Adrenal gland (tissue), 12 donors: ENCODE data around the gene WIZ. TPM values are rescaled to one million over a fixed set of nuclear protein-coding genes. Genes with fewer than 3 reads are reported as not detected.
"Not testable (repeated sequence)": the region's sequence is repeated elsewhere in the genome, so short reads cannot be mapped to it uniquely, and the experiment has no call there.

Experiments
- DNase-seq, 7 donors: peaks; one replicate each; pipeline ENCODE4 v3.0.0-alpha.2; 2019 to 2020
- H3K27ac ChIP-seq, 5 donors: fragments of 200-600 bp; sonication (generic) in 4 of 5; 1 replicate in 3 of 5; 2 replicates in 2 of 5; pipeline versions ENCODE4 v1.5.1 to v1.8.0; 2016 to 2020; ENCODE audit warnings: mild to moderate bottlenecking in 1 of 5
- H3K27me3 ChIP-seq: fragments of 200-600 bp; 2 replicates; pipeline ENCODE4 v1.8.0; 2021
- H3K36me3 ChIP-seq, 2 donors: fragments of 200-600 bp; replicated peaks in 1 of 2; 1 replicate in 1 of 2; 2 replicates in 1 of 2; pipeline versions ENCODE4 v1.5.1 to v1.8.0; 2018 to 2022
- H3K4me1 ChIP-seq, 2 donors: fragments of 200-600 bp; replicated peaks in 1 of 2; 1 replicate in 1 of 2; 2 replicates in 1 of 2; pipeline versions ENCODE4 v1.5.1 to v1.8.0; 2018 to 2021
- H3K4me3 ChIP-seq, 4 donors: fragments of 200-600 bp; sonication (generic) in 3 of 4; one replicate each; pipeline ENCODE4 v1.5.1; 2016 to 2018
- H3K9me3 ChIP-seq, 3 donors: fragments of 200-600 bp; sonication (generic) in 1 of 3; replicated peaks in 1 of 3; 1 replicate in 2 of 3; 2 replicates in 1 of 3; pipeline versions ENCODE4 v1.5.1 to v1.8.0; 2016 to 2021
- CTCF ChIP-seq, 6 experiments: fragments of 450-650 bp in 4 of 6; fragments of 200-600 bp in 2 of 6; sonication (generic) in 1 of 6; IDR thresholded peaks; 1 replicate in 5 of 6; 2 replicates in 1 of 6; pipeline versions ENCODE4 v1.5.1 to v1.8.0; 2016 to 2021; ENCODE audit warnings: antibody characterized with exemption in 6 of 6, mild to moderate bottlenecking in 2 of 6, moderate library complexity in 1 of 6
- POLR2A ChIP-seq, 2 donors: fragments of 450-650 bp; IDR thresholded peaks; one replicate each; pipeline ENCODE4 v1.6.1; 2017; ENCODE audit warnings: antibody characterized with exemption in 2 of 2, mild to moderate bottlenecking in 2 of 2, moderate library complexity in 1 of 2
- WGBS, 4 donors: extraction: QIAGEN DNeasy Blood & Tissue Kit in 2 of 4; methylation state at CpG; one replicate each; pipeline versions ENCODE4 v1.1.5 to v1.1.7; 2013 to 2017; 5-methylcytosine and 5-hydroxymethylcytosine counted together
- intact Hi-C, 2 donors: fragments of 100-400 bp; cut with DNase I; formaldehyde crosslinking; loops; one replicate each; pipeline versions ENCODE4 v1.14.1 to v1.15.0; 2022 to 2023
- polyA plus RNA-seq, 3 donors: library from polyadenylated mRNA; stranded (reverse); fragments of 200-250 nt in 2 of 3; fragments of 350-450 nt in 1 of 3; fragmentation: Illumina TruSeq in 1 of 3; extraction: RNeasy Lipid Tissue Mini Kit (QIAGEN cat#74804) in 1 of 3; gene quantifications; one replicate each; pipeline ENCODE4 v1.2.3, GENCODE V29; 2013 to 2014
- total RNA-seq, 9 donors: library from RNA; depleted of rRNA in 4 of 9; stranded (reverse); fragments of >200 nt in 4 of 9; fragments of 120-200 nt in 1 of 9; fragmentation: NEBNext Ultra II Directional in 1 of 9; extraction: Animal tissue kit (Norgen Biotek cat#: 25700) in 1 of 9; gene quantifications; one replicate each; pipeline versions ENCODE4 v1.1.0 to v1.2.4, GENCODE V29; 2013 to 2023
- donor health status: healthy with polysubstance abuse.
- donor health status: Bipolar disorder and iron deficiency.
- donor health status: DM: yes; HTN: yes; CAD: no.
- donor health status: DM: no; HTN: no; CAD: no.
- donor health status: DM: no; HTN: no; CAD: no.
- donor health status: DM: yes; HTN: yes; CAD: no.

The WIZ gene
- total and polyA plus RNA-seq, 12 donors, result 5.7 to 49.2 (median 30.6) TPM

- intact Hi-C loops, result no loop called here
- Histone ChIP-seq H3K27ac (peak overlapping the region; percentile 70 to 98 (median 90)), H3K27me3 (no peaks in the 10 kb centered on the region), H3K9me3 (no peaks in the 10 kb centered on the region), H3K36me3 (peaks cover 0 to 10% of the 10 kb centered on the region in 2 donors), H3K4me3 (peak overlapping the region; percentile 18 to 94 (median 86)), H3K4me1 (peaks cover 27 to 46% of the 10 kb centered on the region in 2 donors)
- peak in 3 of 7 donors; percentile 37 to 58 (median 57) for DNase-seq
- TF ChIP-seq POLR2A (IDR thresholded peaks at IDR 0.05), result no peak
- no peak for TF ChIP-seq CTCF (IDR thresholded peaks at IDR 0.05)
- 0 to 2% (median 1%) methylated on average over 13 to 16 of the region's 16 CpGs for WGBS, 4 donors
Measured at GRCh38 chr19:15418231-15418578, 31.6 kb downstream of the WIZ start.

DNA sequence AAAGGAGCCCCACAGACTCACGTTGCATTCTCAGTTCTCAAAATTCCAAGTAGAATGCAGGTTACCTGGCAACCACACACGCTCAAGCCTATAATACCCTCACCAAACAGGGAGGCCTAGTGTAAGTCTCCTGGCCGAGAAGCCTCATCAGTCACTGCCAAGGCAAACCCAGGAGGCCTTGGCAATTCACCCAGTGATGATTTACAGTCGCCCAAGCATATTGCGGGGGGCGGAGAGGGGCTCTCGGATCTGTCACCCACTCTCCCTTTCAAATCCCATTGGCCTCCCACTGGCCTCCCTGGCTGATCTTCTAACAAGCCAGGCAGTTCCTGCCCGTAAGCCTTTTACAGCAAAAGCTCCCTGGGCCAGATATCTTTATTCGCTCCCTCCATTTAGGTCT lies 32.1 kb downstream of the WIZ start:
- peak in 1 of 2 donors; percentile 16 for TF ChIP-seq POLR2A (IDR thresholded peaks at IDR 0.05)
- no peak for TF ChIP-seq CTCF (IDR thresholded peaks at IDR 0.05)
- H3K27me3 ChIP-seq, result no peaks in the 10 kb centered on the region
- peak overlapping the region; percentile 18 to 94 (median 86) for H3K4me3 ChIP-seq
- intact Hi-C loops, result no loop called here
- H3K9me3 ChIP-seq, result no peaks in the 10 kb centered on the region
- 0 to 8% (median 4%) methylated on average over 2 to 9 of the region's 9 CpGs for whole genome bisulfite sequencing, 4 donors
- DNase-seq, result peak in 4 of 7 donors; percentile 45 to 64 (median 59)
- H3K4me1 ChIP-seq, result peaks cover 32 to 51% of the 10 kb centered on the region in 2 donors
- H3K27ac ChIP-seq, result peak overlapping the region; percentile 70 to 98 (median 90)
- peaks cover 0 to 4% of the 10 kb centered on the region in 2 donors for H3K36me3 ChIP-seq

DNA sequence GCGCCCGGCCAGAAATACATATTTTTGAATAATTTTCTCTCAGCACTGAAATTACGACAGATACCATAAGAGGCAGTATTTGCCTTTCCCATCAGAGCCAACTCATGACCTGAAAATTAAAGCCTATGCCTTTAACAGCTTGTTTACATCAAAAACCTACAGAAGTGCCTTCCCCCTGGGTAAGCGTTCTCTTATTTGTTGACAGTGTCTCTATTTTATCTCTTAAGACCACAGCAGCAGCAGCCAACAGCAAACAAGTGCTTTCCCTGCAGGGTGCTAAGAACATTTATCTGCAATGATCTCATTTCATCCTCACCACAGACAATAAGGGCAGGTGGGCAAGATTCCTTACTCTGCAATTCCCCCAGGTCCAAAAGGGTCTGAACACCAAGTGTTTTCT lies 36.9 kb downstream of the WIZ start:
- TF ChIP-seq CTCF (IDR thresholded peaks at IDR 0.05) (peak in 1 of 6 experiments; percentile 2), POLR2A (IDR thresholded peaks at IDR 0.05) (no peak)
- Histone ChIP-seq H3K27me3 (no peaks in the 10 kb centered on the region), H3K27ac (peak overlapping the region; percentile 14 to 76 (median 49)), H3K4me3 (no peak overlapping the region), H3K9me3 (no peaks in the 10 kb centered on the region), H3K36me3 (peaks cover 0 to 21% of the 10 kb centered on the region in 2 donors), H3K4me1 (peaks cover 53 to 82% of the 10 kb centered on the region in 2 donors)
- no peak for DNase-seq
- intact Hi-C loops, result no loop called here
- 54 to 62% (median 57%) methylated on average over 4 of the region's 4 CpGs for WGBS, 4 donors

DNA sequence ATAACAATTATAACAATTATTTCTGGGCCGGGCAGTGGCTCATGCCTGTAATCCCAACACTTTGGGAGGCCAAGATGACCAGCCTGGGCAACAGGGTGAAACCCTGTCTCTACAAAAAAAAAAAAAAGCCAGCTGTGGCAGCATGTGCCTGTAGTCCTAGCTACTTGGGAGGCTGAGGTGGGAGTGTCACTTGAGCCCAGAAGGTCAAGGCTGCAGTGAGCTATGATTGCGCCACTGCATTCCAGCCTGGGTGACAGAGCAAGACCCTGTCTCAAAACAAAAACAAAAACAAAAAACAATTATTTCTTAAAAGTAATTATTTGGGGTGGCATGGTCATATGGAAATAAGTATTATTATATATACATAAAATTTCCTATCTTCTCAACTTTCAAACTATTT lies 38.4 kb downstream of the WIZ start:
- whole genome bisulfite sequencing, 4 donors, result 26 to 43% (median 34%) methylated on average over 2 of the region's 2 CpGs
- H3K27me3 ChIP-seq, H3K4me3 ChIP-seq, intact Hi-C loops, H3K9me3 ChIP-seq: not testable (repeated sequence)
- peak in 1 of 2 donors; percentile 24 for TF ChIP-seq POLR2A (IDR thresholded peaks at IDR 0.05)
- DNase-seq, result peak in 6 of 7 donors; percentile 72 to 88 (median 87)
- H3K27ac ChIP-seq, result peak overlapping the region in 4 of 5 donors; percentile 39 to 76 (median 74)
- H3K36me3 ChIP-seq, result peaks cover 0 to 24% of the 10 kb centered on the region in 2 donors
- H3K4me1 ChIP-seq, result peaks cover 49 to 82% of the 10 kb centered on the region in 2 donors

GRCh38 chr19:15404780-15405211 lies 45.0 kb downstream of the WIZ start:
- 31 to 53% (median 47%) methylated on average over 3 of the region's 3 CpGs for WGBS, 4 donors
- Histone ChIP-seq H3K27ac (peak overlapping the region in 3 of 5 donors; percentile 0 to 54 (median 49)), H3K4me3 (no peak overlapping the region), H3K27me3 (no peaks in the 10 kb centered on the region), H3K36me3 (peaks cover 0 to 57% of the 10 kb centered on the region in 2 donors), H3K4me1 (peaks cover 20 to 65% of the 10 kb centered on the region in 2 donors), H3K9me3 (no peaks in the 10 kb centered on the region)
- TF ChIP-seq CTCF (IDR thresholded peaks at IDR 0.05), result no peak
- no peak for TF ChIP-seq POLR2A (IDR thresholded peaks at IDR 0.05)
- intact Hi-C loops, result no loop called here
- peak in 1 of 7 donors; percentile 13 for DNase-seq
